H1 (cell line): ENCODE data around the gene PDK1.

Source experiments
- JUN ChIP-seq: IDR thresholded peaks from 2 replicates; pipeline ENCODE4 v1.6.1; 2011; ENCODE audit warnings: low read depth, mild to moderate bottlenecking, improper control_type of control experiment, low read length
- TBP ChIP-seq: IDR thresholded peaks from 2 replicates; pipeline ENCODE4 v1.6.1; 2011; ENCODE audit warnings: low read depth, low read length, improper control_type of control experiment

DNA sequence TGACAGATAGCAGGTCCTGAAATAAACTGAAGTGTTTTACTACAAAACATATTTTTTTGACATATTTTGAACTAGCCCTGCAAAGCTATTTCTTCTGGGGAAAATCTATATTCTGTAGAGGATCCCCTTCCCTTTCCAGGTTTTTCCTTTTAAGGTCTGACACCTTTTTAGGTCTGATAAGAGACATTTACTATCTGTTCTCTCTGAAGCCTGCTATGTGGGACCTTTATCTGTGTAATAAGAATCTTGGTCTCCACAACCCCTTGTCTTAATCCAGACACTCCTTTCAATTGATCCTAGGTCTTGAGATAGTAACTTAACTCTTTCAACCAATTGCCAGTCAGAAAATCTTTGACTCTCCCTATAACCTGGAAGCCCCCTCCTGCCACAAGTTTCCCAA, 5.5 kb upstream of the PDK1 start:
- no peak for TF ChIP-seq JUN
- TF ChIP-seq TBP: no peak
